ENCODE data around the gene METTL13.
A peak's percentile ranks its signal among the peaks of the same experiment; 100 is the strongest.

The METTL13 gene

GRCh38 chr1:171756856-171757255, 24.6 kb upstream of the METTL13 start:
- Histone ChIP-seq H3K4me3 (ENCODE audit: low read length in 2 of 2) (no peak overlapping the region), H3K4me2 (ENCODE audit: insufficient read depth, low read length, poor library complexity, severe bottlenecking) (no peak overlapping the region), H2AFZ (ENCODE audit: low read length) (no peak overlapping the region), H2BK5ac (ENCODE audit: low read length) (no peak overlapping the region), H3K36me3 (replicated peaks in 1 of 2; ENCODE audit: control insufficient read depth in 2 of 2, insufficient read depth in 2 of 2, low read length in 2 of 2) (no peaks in the 10 kb centered on the region), H4K8ac (ENCODE audit: low read depth, low read length) (no peak overlapping the region), H3K14ac (ENCODE audit: low read length) (no peak overlapping the region), H4K91ac (ENCODE audit: low read depth, low read length, poor library complexity) (no peak overlapping the region), H2BK120ac (ENCODE audit: low read depth, low read length) (no peak overlapping the region), H3K9ac (ENCODE audit: low read depth, low read length, poor library complexity) (no peak overlapping the region), H3K18ac (ENCODE audit: low read length) (no peak overlapping the region), H3K79me1 (ENCODE audit: low read depth, low read length) (no peaks in the 10 kb centered on the region), H3K9me3 (replicated peaks in 1 of 2; ENCODE audit: control insufficient read depth in 2 of 2, insufficient read depth in 1 of 2, low read depth in 1 of 2, low read length in 2 of 2) (peaks cover 0 to 2% of the 10 kb centered on the region in 2 donors), H3K27me3 (ENCODE audit: control insufficient read depth in 3 of 3, insufficient read depth in 3 of 3, low read depth in 1 of 3, low read length in 3 of 3) (peaks cover 0 to 14% (median 0%) of the 10 kb centered on the region in 3 experiments), H2AK5ac (ENCODE audit: low read depth, low read length) (no peak overlapping the region), H3K23ac (ENCODE audit: low read depth, low read length, poor library complexity) (no peak overlapping the region), H3K4me1 (ENCODE audit: control insufficient read depth in 2 of 2, insufficient read depth in 1 of 2, low read depth in 1 of 2, low read length in 2 of 2) (no peaks in the 10 kb centered on the region), H2BK15ac (ENCODE audit: low read length) (no peak overlapping the region), H3K27ac (replicated peaks; ENCODE audit: low read length) (no peak overlapping the region), H3K4ac (ENCODE audit: low read length) (no peak overlapping the region), H2BK12ac (ENCODE audit: low read length) (no peak overlapping the region)
- WGBS, 2 donors (ENCODE audit: extremely low coverage in 2 of 2, insufficient read length in 2 of 2, insufficient replicate concordance in 1 of 2) = no CpG with 5 or more reads among the region's 4 CpGs
- no peak for DNase-seq (ENCODE audit: low spot score)

GRCh38 chr1:171758011-171758410, 23.4 kb upstream of the METTL13 start:
- no peak overlapping the region for H4K8ac ChIP-seq (ENCODE audit: low read depth, low read length)
- no peak overlapping the region for H2AK5ac ChIP-seq (ENCODE audit: low read depth, low read length)
- H2BK12ac ChIP-seq (ENCODE audit: low read length) = no peak overlapping the region
- H3K27me3 ChIP-seq (ENCODE audit: control insufficient read depth in 3 of 3, insufficient read depth in 3 of 3, low read depth in 1 of 3, low read length in 3 of 3) = peaks cover 0 to 18% (median 0%) of the 10 kb centered on the region in 3 experiments
- H3K14ac ChIP-seq (ENCODE audit: low read length) = no peak overlapping the region
- H2BK15ac ChIP-seq (ENCODE audit: low read length) = no peak overlapping the region
- peaks cover 0 to 2% of the 10 kb centered on the region in 2 donors for H3K9me3 ChIP-seq (replicated peaks in 1 of 2; ENCODE audit: control insufficient read depth in 2 of 2, insufficient read depth in 1 of 2, low read depth in 1 of 2, low read length in 2 of 2)
- no peak overlapping the region for H2BK120ac ChIP-seq (ENCODE audit: low read depth, low read length)
- H3K4ac ChIP-seq (ENCODE audit: low read length) = no peak overlapping the region
- H2BK5ac ChIP-seq (ENCODE audit: low read length) = no peak overlapping the region
- no peak overlapping the region for H3K4me2 ChIP-seq (ENCODE audit: insufficient read depth, low read length, poor library complexity, severe bottlenecking)
- no peak overlapping the region for H3K4me3 ChIP-seq (ENCODE audit: low read length in 2 of 2)
- no peak for DNase-seq (ENCODE audit: low spot score)
- no peaks in the 10 kb centered on the region for H3K79me1 ChIP-seq (ENCODE audit: low read depth, low read length)
- H2AFZ ChIP-seq (ENCODE audit: low read length) = no peak overlapping the region
- H3K36me3 ChIP-seq (replicated peaks in 1 of 2; ENCODE audit: control insufficient read depth in 2 of 2, insufficient read depth in 2 of 2, low read length in 2 of 2) = no peaks in the 10 kb centered on the region
- no peaks in the 10 kb centered on the region for H3K4me1 ChIP-seq (ENCODE audit: control insufficient read depth in 2 of 2, insufficient read depth in 1 of 2, low read depth in 1 of 2, low read length in 2 of 2)
- H3K23ac ChIP-seq (ENCODE audit: low read depth, low read length, poor library complexity) = no peak overlapping the region
- no peak overlapping the region for H3K27ac ChIP-seq (replicated peaks; ENCODE audit: low read length)
- no peak overlapping the region for H3K9ac ChIP-seq (ENCODE audit: low read depth, low read length, poor library complexity)
- H3K18ac ChIP-seq (ENCODE audit: low read length) = no peak overlapping the region
- no peak overlapping the region for H4K91ac ChIP-seq (ENCODE audit: low read depth, low read length, poor library complexity)

GRCh38 chr1:171762143-171762563, 19.3 kb upstream of the METTL13 start:
- Histone ChIP-seq H3K14ac (ENCODE audit: low read length) (no peak overlapping the region), H3K4me2 (ENCODE audit: insufficient read depth, low read length, poor library complexity, severe bottlenecking) (no peak overlapping the region), H3K4me1 (ENCODE audit: control insufficient read depth in 2 of 2, insufficient read depth in 1 of 2, low read depth in 1 of 2, low read length in 2 of 2) (no peaks in the 10 kb centered on the region), H3K4me3 (ENCODE audit: low read length in 2 of 2) (peak overlapping the region in 1 of 2 donors; percentile 57), H4K91ac (ENCODE audit: low read depth, low read length, poor library complexity) (no peak overlapping the region), H3K9me3 (replicated peaks in 1 of 2; ENCODE audit: control insufficient read depth in 2 of 2, insufficient read depth in 1 of 2, low read depth in 1 of 2, low read length in 2 of 2) (no peaks in the 10 kb centered on the region), H3K79me1 (ENCODE audit: low read depth, low read length) (no peaks in the 10 kb centered on the region), H2BK12ac (ENCODE audit: low read length) (no peak overlapping the region), H3K27me3 (ENCODE audit: control insufficient read depth in 3 of 3, insufficient read depth in 3 of 3, low read depth in 1 of 3, low read length in 3 of 3) (peaks cover 0 to 25% (median 0%) of the 10 kb centered on the region in 3 experiments), H3K23ac (ENCODE audit: low read depth, low read length, poor library complexity) (no peak overlapping the region), H2AK5ac (ENCODE audit: low read depth, low read length) (no peak overlapping the region), H2AFZ (ENCODE audit: low read length) (no peak overlapping the region), H4K8ac (ENCODE audit: low read depth, low read length) (no peak overlapping the region), H3K4ac (ENCODE audit: low read length) (no peak overlapping the region), H3K27ac (replicated peaks; ENCODE audit: low read length) (no peak overlapping the region), H2BK120ac (ENCODE audit: low read depth, low read length) (no peak overlapping the region), H3K36me3 (replicated peaks in 1 of 2; ENCODE audit: control insufficient read depth in 2 of 2, insufficient read depth in 2 of 2, low read length in 2 of 2) (no peaks in the 10 kb centered on the region), H3K9ac (ENCODE audit: low read depth, low read length, poor library complexity) (no peak overlapping the region), H2BK15ac (ENCODE audit: low read length) (no peak overlapping the region), H3K18ac (ENCODE audit: low read length) (no peak overlapping the region), H2BK5ac (ENCODE audit: low read length) (no peak overlapping the region)
- no CpG with 5 or more reads among the region's 6 CpGs for WGBS, 2 donors (ENCODE audit: extremely low coverage in 2 of 2, insufficient read length in 2 of 2, insufficient replicate concordance in 1 of 2)
- no peak for DNase-seq (ENCODE audit: low spot score)

- no peak overlapping the region for H3K4ac ChIP-seq (ENCODE audit: low read length)
- H2BK15ac ChIP-seq (ENCODE audit: low read length) = no peak overlapping the region
- H3K27me3 ChIP-seq (ENCODE audit: control insufficient read depth in 3 of 3, insufficient read depth in 3 of 3, low read depth in 1 of 3, low read length in 3 of 3) = peaks cover 0 to 16% (median 0%) of the 10 kb centered on the region in 3 experiments
- no peak overlapping the region for H3K14ac ChIP-seq (ENCODE audit: low read length)
- H2BK12ac ChIP-seq (ENCODE audit: low read length) = no peak overlapping the region
- no peaks in the 10 kb centered on the region for H3K79me1 ChIP-seq (ENCODE audit: low read depth, low read length)
- no peak overlapping the region for H2BK120ac ChIP-seq (ENCODE audit: low read depth, low read length)
- H4K8ac ChIP-seq (ENCODE audit: low read depth, low read length) = no peak overlapping the region
- H2AK5ac ChIP-seq (ENCODE audit: low read depth, low read length) = no peak overlapping the region
- H3K4me2 ChIP-seq (ENCODE audit: insufficient read depth, low read length, poor library complexity, severe bottlenecking) = no peak overlapping the region
- no peaks in the 10 kb centered on the region for H3K36me3 ChIP-seq (replicated peaks in 1 of 2; ENCODE audit: control insufficient read depth in 2 of 2, insufficient read depth in 2 of 2, low read length in 2 of 2)
- no peak overlapping the region for H3K9ac ChIP-seq (ENCODE audit: low read depth, low read length, poor library complexity)
- no peak overlapping the region for H2BK5ac ChIP-seq (ENCODE audit: low read length)
- DNase-seq (ENCODE audit: low spot score) = no peak
- no CpG with 5 or more reads among the region's 6 CpGs for WGBS, 2 donors (ENCODE audit: extremely low coverage in 2 of 2, insufficient read length in 2 of 2, insufficient replicate concordance in 1 of 2)
- no peak overlapping the region for H3K18ac ChIP-seq (ENCODE audit: low read length)
- no peak overlapping the region for H3K4me3 ChIP-seq (ENCODE audit: low read length in 2 of 2)
- H2AFZ ChIP-seq (ENCODE audit: low read length) = no peak overlapping the region
- no peaks in the 10 kb centered on the region for H3K9me3 ChIP-seq (replicated peaks in 1 of 2; ENCODE audit: control insufficient read depth in 2 of 2, insufficient read depth in 1 of 2, low read depth in 1 of 2, low read length in 2 of 2)
- no peaks in the 10 kb centered on the region for H3K4me1 ChIP-seq (ENCODE audit: control insufficient read depth in 2 of 2, insufficient read depth in 1 of 2, low read depth in 1 of 2, low read length in 2 of 2)
- no peak overlapping the region for H3K27ac ChIP-seq (replicated peaks; ENCODE audit: low read length)
- H4K91ac ChIP-seq (ENCODE audit: low read depth, low read length, poor library complexity) = no peak overlapping the region
- no peak overlapping the region for H3K23ac ChIP-seq (ENCODE audit: low read depth, low read length, poor library complexity)
Measured at GRCh38 chr1:171763764-171764163, 17.7 kb upstream of the METTL13 start.
